ENCODE data around the gene DYNC2I2.
"Not testable (repeated sequence)": the region's sequence is repeated elsewhere in the genome, so short reads cannot be mapped to it uniquely, and the experiment has no call there.

The DYNC2I2 gene

GRCh38 chr9:128654481-128654880 is 2.2 kb downstream of the DYNC2I2 start:
- no peak overlapping the region for H3K27ac ChIP-seq
- H3K9me3 ChIP-seq (ENCODE audit: severe bottlenecking): no peaks in the 10 kb centered on the region
- no peak for TF ChIP-seq CTCF (IDR thresholded peaks at IDR 0.05; ENCODE audit: low read depth, low read length)
- H3K27me3 ChIP-seq (ENCODE audit: insufficient read depth, low read depth, severe bottlenecking): no peaks in the 10 kb centered on the region
- peaks cover 23% of the 10 kb centered on the region for H3K36me3 ChIP-seq
- DNase-seq: no peak
- H3K4me3 ChIP-seq (ENCODE audit: low read depth, low read length): no peak overlapping the region

GRCh38 chr9:128653908-128654307 is 2.7 kb downstream of the DYNC2I2 start:
- TF ChIP-seq CTCF (IDR thresholded peaks at IDR 0.05; ENCODE audit: low read depth, low read length): no peak
- H3K4me3 ChIP-seq (ENCODE audit: low read depth, low read length): no peak overlapping the region
- no peaks in the 10 kb centered on the region for H3K27me3 ChIP-seq (ENCODE audit: insufficient read depth, low read depth, severe bottlenecking)
- no peaks in the 10 kb centered on the region for H3K9me3 ChIP-seq (ENCODE audit: severe bottlenecking)
- no peak overlapping the region for H3K27ac ChIP-seq
- DNase-seq: no peak
- H3K36me3 ChIP-seq: peaks cover 27% of the 10 kb centered on the region

- Histone ChIP-seq H3K27ac (no peak overlapping the region), H3K27me3 (ENCODE audit: insufficient read depth, low read depth, severe bottlenecking) (no peaks in the 10 kb centered on the region), H3K9me3 (ENCODE audit: severe bottlenecking) (no peaks in the 10 kb centered on the region), H3K36me3 (peaks cover 43% of the 10 kb centered on the region), H3K4me3 (ENCODE audit: low read depth, low read length) (no peak overlapping the region)
- DNase-seq: no peak
- no peak for TF ChIP-seq CTCF (IDR thresholded peaks at IDR 0.05; ENCODE audit: low read depth, low read length)
Observed at GRCh38 chr9:128651798-128652197, 4.8 kb downstream of the DYNC2I2 start.

GRCh38 chr9:128648206-128648605 is 8.4 kb downstream of the DYNC2I2 start:
- TF ChIP-seq CTCF (IDR thresholded peaks at IDR 0.05; ENCODE audit: low read depth, low read length): peak; percentile 45; the same call in 1 of the 2 replicates
- not testable (repeated sequence) for H3K4me3 ChIP-seq (ENCODE audit: low read depth, low read length); H3K27ac ChIP-seq; H3K27me3 ChIP-seq (ENCODE audit: insufficient read depth, low read depth, severe bottlenecking); H3K9me3 ChIP-seq (ENCODE audit: severe bottlenecking)
- H3K36me3 ChIP-seq: peaks cover 51% of the 10 kb centered on the region
- DNase-seq: peak; percentile 69

GRCh38 chr9:128643519-128644300 is 12.9 kb downstream of the DYNC2I2 start:
- Histone ChIP-seq H3K27ac (no peak overlapping the region), H3K27me3 (ENCODE audit: insufficient read depth, low read depth, severe bottlenecking) (no peaks in the 10 kb centered on the region), H3K4me3 (ENCODE audit: low read depth, low read length) (no peak overlapping the region), H3K9me3 (ENCODE audit: severe bottlenecking) (no peaks in the 10 kb centered on the region), H3K36me3 (peaks cover 74% of the 10 kb centered on the region)
- DNase-seq: no peak
- no peak for TF ChIP-seq CTCF (IDR thresholded peaks at IDR 0.05; ENCODE audit: low read depth, low read length)
